Omental fat pad (tissue), 4 donors: Measurements from ENCODE around the gene CAMSAP2. TPM values are rescaled to one million over a fixed set of nuclear protein-coding genes. Genes with fewer than 3 reads are reported as not detected.

Experiments
- ATAC-seq: fragments of 150-250 bp; one replicate; pipeline ENCODE4 v1.9.1; 2016; ENCODE audit warnings: mild to moderate bottlenecking, moderate library complexity; ENCODE audit not compliant: low FRiP score
- DNase-seq: peaks from one replicate; pipeline ENCODE4 v3.0.0-alpha.2; 2019; ENCODE audit warnings: low spot score
- CTCF ChIP-seq, 3 donors: fragments of 450-650 bp; IDR thresholded peaks; one replicate each; pipeline ENCODE4 v1.5.1; 2016 to 2017; ENCODE audit warnings: antibody characterized with exemption in 3 of 3, mild to moderate bottlenecking in 3 of 3, moderate library complexity in 2 of 3
- total RNA-seq, 4 donors: library from RNA; depleted of rRNA; stranded (reverse); fragments of >200 nt; gene quantifications; one replicate each; pipeline ENCODE4 v1.1.0, GENCODE V29; 2016

Gene CAMSAP2
- total RNA-seq, 4 donors from 2014 or later = 37.2 to 65.2 (median 44.5) TPM

- DNase-seq (no peak), ATAC-seq (no peak)
- no peak for TF ChIP-seq CTCF (IDR thresholded peaks at IDR 0.05)
These were observed 169.6 kb downstream of the CAMSAP2 start for GRCh38 chr1:200908191-200908868.

- DNase-seq (no peak), ATAC-seq (no peak)
- no peak for TF ChIP-seq CTCF (IDR thresholded peaks at IDR 0.05)
These were observed 170.4 kb downstream of the CAMSAP2 start for GRCh38 chr1:200909071-200909470.

- DNase-seq (no peak), ATAC-seq (no peak)
- no peak for TF ChIP-seq CTCF (IDR thresholded peaks at IDR 0.05)
These were observed 171.1 kb downstream of the CAMSAP2 start for GRCh38 chr1:200909757-200910239.

Other genes with a start within 250 kb of the CAMSAP2 start
- gene KIF14, start 118.1 kb upstream of the CAMSAP2 start, total RNA-seq = 1 to 10 TPM in 1 of 4 donors, under 1 TPM in 3; 0.16 to 1.1 (median 0.23) TPM
- 10 to 100 TPM; 15.1 to 30.4 (median 18.5) TPM for gene DDX59, start 69.0 kb upstream of the CAMSAP2 start, total RNA-seq
- not detected for gene GPR25, start 134.1 kb downstream of the CAMSAP2 start, total RNA-seq
- gene INAVA, start 156.0 kb downstream of the CAMSAP2 start, total RNA-seq = under 1 TPM in 3 of 4 donors, not detected in 1; 0.09 to 0.95 (median 0.12) TPM